HEK293 (cell line): ENCODE data around the gene STEAP2.

Source experiments
- CTCF ChIA-PET: fragments of 350-600 bp; formaldehyde crosslinking; extraction: SDS; loops from one replicate; lab custom pipeline; 2021; ENCODE audit warnings: antibody characterized with exemption; lab: Yijun Ruan, JAX
- POLR2A ChIA-PET: fragments of 300-600 bp; formaldehyde crosslinking; extraction: SDS; loops from one replicate; lab custom pipeline; 2020; ENCODE audit warnings: antibody characterized with exemption, inconsistent platforms; lab: Yijun Ruan, JAX
- H3K27ac ChIP-seq: fragments of 200-500 bp; sonication (Bioruptor generic); 2 replicates; pipeline ENCODE4 v1.5.1; 2014; ENCODE audit warnings: low read depth, low read length, control low read depth, inconsistent platforms; ENCODE audit errors: extremely low read depth
- H3K36me3 ChIP-seq, 2 experiments: fragments of 200-500 bp in 1 of 2; sonication (Bioruptor generic) in 1 of 2; 1 replicate in 1 of 2; 2 replicates in 1 of 2; pipeline ENCODE4 v1.5.1; 2014 to 2017; ENCODE audit warnings: inconsistent platforms in 2 of 2, low read length in 2 of 2; ENCODE audit not compliant: control insufficient read depth in 2 of 2, insufficient read depth in 1 of 2
- H3K4me1 ChIP-seq: fragments of 200-500 bp; sonication (Bioruptor generic); 2 replicates; pipeline ENCODE4 v1.5.1; 2014; ENCODE audit warnings: mild to moderate bottlenecking, low read length, inconsistent platforms; ENCODE audit not compliant: control insufficient read depth, insufficient read depth
- H3K4me3 ChIP-seq: 2 replicates; pipeline ENCODE4 v1.5.1; 2011; ENCODE audit warnings: low read depth, mild to moderate bottlenecking, control low read depth, low read length, moderate library complexity
- H3K9me3 ChIP-seq: fragments of 200-500 bp; sonication (Bioruptor generic); 2 replicates; pipeline ENCODE4 v1.5.1; 2014; ENCODE audit warnings: low read depth, low read length, inconsistent platforms; ENCODE audit not compliant: control insufficient read depth, insufficient read depth
- GLIS2 ChIP-seq: fragments of 450-650 bp; formaldehyde crosslinking; IDR thresholded peaks from 2 replicates; pipeline ENCODE4 v1.5.1; 2016; ENCODE audit warnings: missing biosample characterization, missing genetic modification characterization
- HIC1 ChIP-seq: fragments of 450-650 bp; formaldehyde crosslinking; IDR thresholded peaks from 2 replicates; pipeline ENCODE4 v1.5.1; 2016; ENCODE audit warnings: missing biosample characterization, missing genetic modification characterization
- HOXD13 ChIP-seq: sonication (generic); formaldehyde crosslinking; IDR thresholded peaks from 2 replicates; pipeline ENCODE4 v1.8.0; 2022; ENCODE audit warnings: missing genetic modification reagents, borderline replicate concordance
- IKZF3 ChIP-seq: fragments of 450-650 bp; IDR thresholded peaks from 2 replicates; pipeline ENCODE4 v1.5.0; 2018; ENCODE audit warnings: missing biosample characterization, mild to moderate bottlenecking, missing genetic modification characterization, moderate library complexity
- KLF9 ChIP-seq: fragments of 450-650 bp; formaldehyde crosslinking; IDR thresholded peaks from 2 replicates; pipeline ENCODE4 v1.5.1; 2016; ENCODE audit warnings: missing biosample characterization, missing genetic modification characterization, low read depth
- MEIS1 ChIP-seq: sonication (generic); formaldehyde crosslinking; IDR thresholded peaks from 2 replicates; pipeline ENCODE4 v1.8.1; 2022; ENCODE audit warnings: missing genetic modification reagents, mild to moderate bottlenecking, borderline replicate concordance
- MYNN ChIP-seq: fragments of 450-650 bp; formaldehyde crosslinking; IDR thresholded peaks from 2 replicates; pipeline ENCODE4 v1.5.1; 2016; ENCODE audit warnings: missing biosample characterization, missing genetic modification characterization, borderline replicate concordance
- PRDM6 ChIP-seq: fragments of 450-650 bp; formaldehyde crosslinking; IDR thresholded peaks from 2 replicates; pipeline ENCODE4 v1.5.1; 2017; ENCODE audit warnings: missing biosample characterization, missing genetic modification characterization
- WT1 ChIP-seq: fragments of 450-650 bp; formaldehyde crosslinking; IDR thresholded peaks from 2 replicates; pipeline ENCODE4 v1.5.1; 2016; ENCODE audit warnings: missing biosample characterization, missing genetic modification characterization
- YY2 ChIP-seq: fragments of 450-650 bp; formaldehyde crosslinking; IDR thresholded peaks from 2 replicates; pipeline ENCODE4 v1.5.1; 2016; ENCODE audit warnings: missing biosample characterization, missing genetic modification characterization
- ZBTB6 ChIP-seq: fragments of 450-650 bp; formaldehyde crosslinking; IDR thresholded peaks from 2 replicates; pipeline ENCODE4 v1.5.1; 2017; ENCODE audit warnings: missing biosample characterization, missing genetic modification characterization
- ZIC2 ChIP-seq: fragments of 450-650 bp; formaldehyde crosslinking; IDR thresholded peaks from 2 replicates; pipeline ENCODE4 v1.5.1; 2016; ENCODE audit warnings: missing biosample characterization, missing genetic modification characterization
- ZNF10 ChIP-seq: fragments of 450-650 bp; formaldehyde crosslinking; IDR thresholded peaks from 2 replicates; pipeline ENCODE4 v1.5.1; 2017; ENCODE audit warnings: missing biosample characterization, missing genetic modification characterization
- ZNF112 ChIP-seq: fragments of 450-650 bp; formaldehyde crosslinking; IDR thresholded peaks from 2 replicates; pipeline ENCODE4 v1.5.0; 2017; ENCODE audit warnings: missing biosample characterization, missing genetic modification characterization
- ZNF138 ChIP-seq: fragments of 450-650 bp; formaldehyde crosslinking; IDR thresholded peaks from 2 replicates; pipeline ENCODE4 v1.5.1; 2016; ENCODE audit warnings: missing biosample characterization, missing genetic modification characterization, borderline replicate concordance
- ZNF174 ChIP-seq: fragments of 450-650 bp; formaldehyde crosslinking; IDR thresholded peaks from 2 replicates; pipeline ENCODE4 v1.5.0; 2017; ENCODE audit warnings: missing biosample characterization, mild to moderate bottlenecking, missing genetic modification characterization
- ZNF394 ChIP-seq: fragments of 450-650 bp; formaldehyde crosslinking; IDR thresholded peaks from 2 replicates; pipeline ENCODE4 v1.5.1; 2016; ENCODE audit warnings: missing biosample characterization, missing genetic modification characterization, mild to moderate bottlenecking, moderate library complexity, borderline replicate concordance
- ZNF426 ChIP-seq: fragments of 450-650 bp; formaldehyde crosslinking; IDR thresholded peaks from 2 replicates; pipeline ENCODE4 v1.5.1; 2017; ENCODE audit warnings: missing biosample characterization, missing genetic modification characterization, mild to moderate bottlenecking, inconsistent platforms, moderate library complexity
- ZNF449 ChIP-seq: fragments of 450-650 bp; formaldehyde crosslinking; IDR thresholded peaks from 2 replicates; pipeline ENCODE4 v1.5.1; 2017; ENCODE audit warnings: missing biosample characterization, mild to moderate bottlenecking, missing genetic modification characterization, moderate library complexity
- ZNF514 ChIP-seq: fragments of 450-650 bp; formaldehyde crosslinking; IDR thresholded peaks from 2 replicates; pipeline ENCODE4 v1.5.1; 2016; ENCODE audit warnings: missing biosample characterization, missing genetic modification characterization
- ZNF621 ChIP-seq: fragments of 450-650 bp; formaldehyde crosslinking; IDR thresholded peaks from 2 replicates; pipeline ENCODE4 v1.5.1; 2017; ENCODE audit warnings: missing biosample characterization, missing genetic modification characterization
- ZNF626 ChIP-seq: fragments of 450-650 bp; sonication (Bioruptor Pico); formaldehyde crosslinking; IDR thresholded peaks from 2 replicates; pipeline ENCODE4 v1.5.1; 2018; ENCODE audit warnings: missing biosample characterization, missing genetic modification characterization, inconsistent platforms
- ZNF639 ChIP-seq: fragments of 450-650 bp; formaldehyde crosslinking; IDR thresholded peaks from 2 replicates; pipeline ENCODE4 v1.5.1; 2016; ENCODE audit warnings: missing biosample characterization, missing genetic modification characterization

STEAP2 gene

GRCh38 chr7:90176195-90176594 lies 35.3 kb upstream of the STEAP2 start:
- Histone ChIP-seq H3K9me3 (no peaks in the 10 kb centered on the region), H3K27ac (no peak overlapping the region), H3K4me1 (no peaks in the 10 kb centered on the region), H3K4me3 (no peak overlapping the region), H3K36me3 (no peaks in the 10 kb centered on the region)
- TF ChIP-seq ZNF138 (no peak), ZBTB6 (no peak), ZNF112 (tag by site-specific recombination) (no peak), ZNF426 (tag by site-specific recombination) (no peak), MEIS1 (CRISPR knock-in tag) (no peak), ZNF394 (tag by site-specific recombination) (no peak), YY2 (tag by site-specific recombination) (no peak), ZNF514 (no peak), ZNF639 (tag by site-specific recombination) (no peak), ZNF621 (tag by site-specific recombination) (no peak)
- ChIA-PET POLR2A (no interaction called here), CTCF (no interaction called here)

- TF ChIP-seq GLIS2 (tag by site-specific recombination) = no peak
- no peak for TF ChIP-seq IKZF3 (tag by site-specific recombination)
- TF ChIP-seq YY2 (tag by site-specific recombination) = no peak
- no peak for TF ChIP-seq ZIC2
- no peak for TF ChIP-seq KLF9
- no peak for TF ChIP-seq HOXD13 (CRISPR knock-in tag)
Observed at GRCh38 chr7:90178166-90178565, 33.4 kb upstream of the STEAP2 start.

GRCh38 chr7:90178679-90179278 lies 32.8 kb upstream of the STEAP2 start:
- H3K4me3 ChIP-seq = no peak overlapping the region
- H3K4me1 ChIP-seq = no peaks in the 10 kb centered on the region
- CTCF ChIA-PET = interaction anchor here (1.3 to 2.1 kb wide), 2 partner anchors 9 to 33 kb away, joined by 3 to 8 read pairs; partner anchors contain the start of gene STEAP2
- H3K9me3 ChIP-seq = no peaks in the 10 kb centered on the region
- POLR2A ChIA-PET = no interaction called here
- no peaks in the 10 kb centered on the region for H3K36me3 ChIP-seq
- no peak overlapping the region for H3K27ac ChIP-seq
- no peak for TF ChIP-seq PRDM6 (tag by site-specific recombination)
- TF ChIP-seq ZNF626 = no peak
- TF ChIP-seq ZNF449 = no peak
- no peak for TF ChIP-seq MYNN
- no peak for TF ChIP-seq ZNF10 (tag by site-specific recombination)
- TF ChIP-seq WT1 (tag by site-specific recombination) = no peak
- no peak for TF ChIP-seq ZNF174 (tag by site-specific recombination)
- TF ChIP-seq HIC1 (tag by site-specific recombination) = no peak

More at GRCh38 chr7:90178166-90178565, 33.4 kb upstream of the STEAP2 start:
- no peaks in the 10 kb centered on the region for H3K36me3 ChIP-seq
- H3K9me3 ChIP-seq = no peaks in the 10 kb centered on the region
- ChIA-PET POLR2A (no interaction called here), CTCF (interaction anchor here (1.3 to 2.1 kb wide), 2 partner anchors 9 to 33 kb away, joined by 3 to 8 read pairs; partner anchors contain the start of gene STEAP2)
- no peaks in the 10 kb centered on the region for H3K4me1 ChIP-seq
- H3K4me3 ChIP-seq = no peak overlapping the region
- H3K27ac ChIP-seq = no peak overlapping the region
